Activated CD8-positive, alpha-beta memory T cell treated with anti-CD3 and anti-CD28 coated beads for 36 hours (primary cell): ENCODE measurements around the gene C17orf107. TPM values are rescaled to one million over a fixed set of nuclear protein-coding genes. Genes with fewer than 3 reads are reported as not detected.

ENCODE experiments used
- CTCF ChIA-PET: fragments of 350-600 bp; sonication (Branson Sonifier 250); formaldehyde crosslinking; loops from one replicate; lab custom pipeline; 2021; ENCODE audit warnings: antibody characterized with exemption; lab: Charles Lee
- POLR2A ChIA-PET: fragments of 350-600 bp; sonication (Branson Sonifier 250); formaldehyde crosslinking; loops from one replicate; lab custom pipeline; 2021; ENCODE audit warnings: antibody characterized with exemption; lab: Charles Lee
- total RNA-seq, 2 experiments: library from RNA; stranded (reverse); gene quantifications; one replicate each; pipeline ENCODE4 v1.2.3, GENCODE V29; 2021

C17orf107 gene
- total RNA-seq, 2 experiments from 2014 or later = 2.8 to 3.2 TPM

GRCh38 chr17:4919511-4920047 is 20.2 kb downstream of the C17orf107 start:
- POLR2A ChIA-PET = no interaction called here

GRCh38 chr17:4920351-4921048 is 21.2 kb downstream of the C17orf107 start:
- POLR2A ChIA-PET = no interaction called here
- CTCF ChIA-PET = interaction anchor here (1.2 kb wide), 1 partner anchor 317 kb away, joined by 3 read pairs; no protein-coding TSS in a partner anchor

More at GRCh38 chr17:4919511-4920047, 20.2 kb downstream of the C17orf107 start:
- CTCF ChIA-PET = interaction anchor here (1.2 kb wide), 1 partner anchor 318 kb away, joined by 3 read pairs; no protein-coding TSS in a partner anchor

DNA sequence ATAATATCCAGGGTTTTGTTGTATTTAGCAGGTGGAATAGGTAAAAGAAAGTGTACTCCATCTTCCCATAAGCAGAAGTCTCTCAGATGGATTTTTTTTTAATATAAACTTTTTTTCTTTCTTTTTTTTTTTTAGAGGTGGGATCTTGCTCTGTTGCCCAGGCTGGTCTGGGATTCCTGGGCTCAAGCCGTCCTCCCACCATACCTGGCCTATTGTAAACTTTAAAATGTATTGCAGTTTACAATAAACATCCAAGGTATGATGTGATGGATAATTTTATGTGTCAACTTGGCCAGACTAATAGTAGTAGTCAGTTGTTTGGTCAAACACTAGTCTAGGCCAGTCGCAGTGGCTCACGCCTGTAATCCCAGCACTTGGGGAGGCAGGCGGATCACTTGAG is 22.0 kb downstream of the C17orf107 start:
- ChIA-PET POLR2A (no interaction called here), CTCF (no interaction called here)

DNA sequence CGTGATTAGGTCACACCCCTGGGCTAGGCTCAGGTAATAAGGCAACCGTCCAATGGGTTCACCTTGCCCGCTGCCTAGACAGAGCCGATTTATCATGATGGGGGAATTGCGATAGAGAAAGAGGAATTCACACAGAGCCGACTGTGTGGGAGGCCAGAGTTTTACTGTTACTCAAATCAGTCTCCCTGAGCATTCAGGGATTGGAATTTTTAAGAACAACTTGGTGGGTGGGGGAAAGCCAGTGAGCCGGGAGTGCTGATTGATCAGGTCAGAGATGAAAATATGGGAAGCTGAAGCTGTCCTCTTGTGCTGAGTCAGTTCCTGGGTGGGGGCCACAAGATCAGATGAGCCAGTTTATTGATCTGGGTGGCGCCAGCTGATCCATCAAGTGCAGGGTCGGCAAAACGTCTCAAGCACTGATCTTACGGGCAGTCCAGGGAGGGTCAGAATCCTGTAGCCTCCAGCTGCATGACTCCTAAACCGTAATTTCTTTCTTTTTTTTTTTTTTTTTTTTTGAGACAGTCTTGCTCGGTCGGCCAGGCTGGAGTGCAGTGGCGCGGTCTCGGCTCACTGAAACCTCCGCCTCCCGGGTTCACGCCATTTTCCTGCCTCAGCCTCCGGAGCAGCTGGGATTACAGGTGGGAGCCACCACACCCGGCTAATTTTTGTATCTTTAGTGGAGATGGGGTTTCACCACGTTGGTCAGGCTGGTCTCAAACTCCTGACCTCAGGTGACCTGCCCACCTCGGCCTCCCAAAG is 27.4 kb downstream of the C17orf107 start:
- POLR2A ChIA-PET = interaction anchor here (0.6 kb wide), 1 partner anchor 48 kb away, joined by 3 read pairs; no protein-coding TSS in a partner anchor
- CTCF ChIA-PET = interaction anchor here (0.6 kb wide), 1 partner anchor 25 kb away, joined by 3 read pairs; no protein-coding TSS in a partner anchor

- ChIA-PET POLR2A (interaction anchor here (0.5 kb wide), 1 partner anchor 36 kb away, joined by 10 read pairs; no protein-coding TSS in a partner anchor), CTCF (no interaction called here)
Observed at GRCh38 chr17:4928881-4929280, 29.5 kb downstream of the C17orf107 start.

GRCh38 chr17:4931963-4932362 is 32.6 kb downstream of the C17orf107 start, which contains the start of gene GP1BA:
Gene GP1BA, plus strand, starts transcription at chr17:4932277. Its CDS starts 328 bp downstream, at chr17:4932605.
- CTCF ChIA-PET = no interaction called here
- POLR2A ChIA-PET = interaction anchor here (0.6 kb wide), 1 partner anchor 264 kb away, joined by 3 read pairs; no protein-coding TSS in a partner anchor

DNA sequence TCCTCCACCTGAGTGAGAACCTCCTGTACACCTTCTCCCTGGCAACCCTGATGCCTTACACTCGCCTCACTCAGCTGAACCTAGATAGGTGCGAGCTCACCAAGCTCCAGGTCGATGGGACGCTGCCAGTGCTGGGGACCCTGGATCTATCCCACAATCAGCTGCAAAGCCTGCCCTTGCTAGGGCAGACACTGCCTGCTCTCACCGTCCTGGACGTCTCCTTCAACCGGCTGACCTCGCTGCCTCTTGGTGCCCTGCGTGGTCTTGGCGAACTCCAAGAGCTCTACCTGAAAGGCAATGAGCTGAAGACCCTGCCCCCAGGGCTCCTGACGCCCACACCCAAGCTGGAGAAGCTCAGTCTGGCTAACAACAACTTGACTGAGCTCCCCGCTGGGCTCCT is 33.4 kb downstream of the C17orf107 start:
- ChIA-PET POLR2A (interaction anchor here (0.5 to 0.9 kb wide), 3 partner anchors 9 to 131 kb away, joined by 3 to 5 read pairs (median 3); partner anchors contain the start of genes C17orf114 and SPAG7), CTCF (no interaction called here)

GRCh38 chr17:4933646-4934045 is 34.3 kb downstream of the C17orf107 start:
- POLR2A ChIA-PET = no interaction called here
- CTCF ChIA-PET = no interaction called here

GRCh38 chr17:4934173-4934979 is 35.0 kb downstream of the C17orf107 start:
- CTCF ChIA-PET = interaction anchor here (0.6 kb wide), 1 partner anchor 12 kb away, joined by 3 read pairs; no protein-coding TSS in a partner anchor
- POLR2A ChIA-PET = interaction anchor here (0.6 kb wide), 1 partner anchor 1728 kb away, joined by 4 read pairs; no protein-coding TSS in a partner anchor

DNA sequence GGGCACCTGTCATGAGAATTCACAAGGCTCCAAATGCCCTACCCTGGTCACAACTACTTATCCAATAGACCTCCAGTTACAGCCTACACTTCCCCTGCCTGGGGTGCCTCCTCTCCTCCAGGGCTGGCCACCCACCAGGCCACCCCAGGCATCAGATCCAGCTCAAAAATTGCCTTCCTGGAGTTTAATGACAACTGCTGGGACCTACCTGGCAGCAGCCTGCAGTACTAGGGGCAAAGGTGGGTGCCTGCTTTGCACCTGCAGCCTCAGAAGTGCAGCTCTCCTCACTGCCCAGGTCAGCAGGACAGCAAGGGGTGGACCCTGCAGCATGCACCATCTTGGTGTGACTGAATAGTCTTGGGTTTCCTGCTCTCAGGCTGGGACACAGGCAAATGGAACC is 36.3 kb downstream of the C17orf107 start:
- CTCF ChIA-PET = no interaction called here

DNA sequence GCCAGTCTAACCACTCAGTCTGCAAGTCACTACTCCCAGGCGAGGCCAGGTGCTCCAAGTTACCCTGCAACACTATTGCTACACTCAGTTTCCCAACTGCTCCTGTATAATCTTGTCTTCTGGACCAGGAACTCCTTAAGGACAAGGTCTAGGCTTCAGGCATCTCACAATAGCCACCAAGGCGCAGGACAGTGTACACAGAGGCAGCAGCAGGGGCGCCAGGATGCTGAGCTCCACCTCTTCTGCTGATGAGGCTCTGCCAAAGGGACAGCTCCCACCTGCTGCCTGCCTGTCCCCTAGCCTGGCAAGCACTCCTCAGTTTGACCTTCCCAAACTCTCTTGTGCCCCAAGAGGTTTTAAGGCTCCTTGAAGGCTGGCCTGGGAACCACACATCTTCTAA is 37.1 kb downstream of the C17orf107 start:
- ChIA-PET CTCF (interaction anchor here (0.8 kb wide), 1 partner anchor 444 kb away, joined by 3 read pairs; no protein-coding TSS in a partner anchor), POLR2A (no interaction called here)

More for the DNA sequence above, 36.3 kb downstream of the C17orf107 start:
- POLR2A ChIA-PET = no interaction called here

- ChIA-PET CTCF (no interaction called here), POLR2A (no interaction called here)
Observed at GRCh38 chr17:4937553-4937952, 38.2 kb downstream of the C17orf107 start.

- POLR2A ChIA-PET = no interaction called here
- CTCF ChIA-PET = interaction anchor here (3.4 kb wide), 1 partner anchor 35 kb away, joined by 12 read pairs; the partner anchor contains the start of gene CHRNE
Observed at GRCh38 chr17:4938069-4938491, 38.7 kb downstream of the C17orf107 start.

GRCh38 chr17:4938688-4939545 is 39.6 kb downstream of the C17orf107 start:
- POLR2A ChIA-PET = interaction anchor here (0.6 to 2.8 kb wide), 6 partner anchors 10 to 56 kb away, joined by 3 to 33 read pairs (median 5); partner anchors contain the start of genes C17orf107, PFN1 and SPAG7

GRCh38 chr17:4939546-4939795 is 40.1 kb downstream of the C17orf107 start:
- POLR2A ChIA-PET = interaction anchor here (0.6 to 2.8 kb wide), 8 partner anchors 10 to 600 kb away, joined by 3 to 33 read pairs (median 4); partner anchors contain the start of genes C17orf107, PFN1 and SPAG7
- CTCF ChIA-PET = interaction anchor here (1.0 to 3.4 kb wide), 6 partner anchors 9 to 46 kb away, joined by 3 to 14 read pairs (median 5); partner anchors contain the start of genes C17orf107, CHRNE, PFN1 and SPAG7

More at GRCh38 chr17:4938688-4939545, 39.6 kb downstream of the C17orf107 start:
- CTCF ChIA-PET = interaction anchor here (1.0 to 3.4 kb wide), 4 partner anchors 29 to 40 kb away, joined by 4 to 14 read pairs (median 8); partner anchors contain the start of genes C17orf107, CHRNE and SPAG7

- ChIA-PET CTCF (interaction anchor here (0.9 to 3.4 kb wide), 8 partner anchors 9 to 46 kb away, joined by 3 to 14 read pairs (median 4); partner anchors contain the start of genes C17orf107, CHRNE, ENO3 and PFN1), POLR2A (interaction anchor here (0.6 to 2.8 kb wide), 7 partner anchors 9 to 600 kb away, joined by 3 to 33 read pairs (median 4); partner anchors contain the start of genes C17orf107, KIF1C, PFN1 and SPAG7)
Observed at GRCh38 chr17:4939796-4940554, 40.6 kb downstream of the C17orf107 start, which contains the start of the genes RNF167 and SLC25A11. Gene RNF167, plus strand, starts transcription at chr17:4940268. Its CDS starts 642 bp downstream, at chr17:4940910. Gene SLC25A11, minus strand, starts transcription at chr17:4940046. Its CDS starts 136 bp downstream, at chr17:4939910.
